WTC11 (cell line): ENCODE measurements around the gene SPEM3. TPM values are rescaled to one million over a fixed set of nuclear protein-coding genes. Genes with fewer than 3 reads are reported as not detected.

ENCODE experiments used
- ATAC-seq: fragments of 200-7000 bp; cut with Tn5 transposase; 2 replicates; pipeline ENCODE4 v1.10.0; 2021; ENCODE audit warnings: mild to moderate bottlenecking, moderate library complexity
- CTCF ChIA-PET: fragments of 300-600 bp; sonication (Branson Sonifier 250); formaldehyde crosslinking; loops from one replicate; lab custom pipeline; 2021; ENCODE audit warnings: antibody characterized with exemption; lab: Charles Lee
- POLR2A ChIA-PET: fragments of 350-600 bp; sonication (Branson Sonifier 250); formaldehyde crosslinking; loops from one replicate; lab custom pipeline; 2021; ENCODE audit warnings: antibody characterized with exemption; lab: Charles Lee
- DNase-seq: peaks from one replicate; pipeline ENCODE4 v3.0.0; 2021; ENCODE audit warnings: low spot score
- H3K27ac Mint-ChIP-seq: 2 replicates; pipeline ENCODE4 v1.8.0; 2021; ENCODE audit warnings: mixed read lengths
- H3K27me3 Mint-ChIP-seq: 2 replicates; pipeline ENCODE4 v1.8.0; 2021; ENCODE audit warnings: low read depth, mild to moderate bottlenecking, moderate library complexity, mixed read lengths
- H3K36me3 Mint-ChIP-seq: 2 replicates; pipeline ENCODE4 v1.8.0; 2021; ENCODE audit warnings: mixed read lengths
- H3K4me1 Mint-ChIP-seq: 2 replicates; pipeline ENCODE4 v1.8.0; 2022; ENCODE audit warnings: mixed read lengths
- H3K4me3 Mint-ChIP-seq: 2 replicates; pipeline ENCODE4 v1.8.0; 2021; ENCODE audit warnings: mild to moderate bottlenecking, moderate library complexity, mixed read lengths
- H3K9me3 Mint-ChIP-seq: 2 replicates; pipeline ENCODE4 v1.8.0; 2021; ENCODE audit warnings: mixed read lengths
- ATF2 ChIP-seq: sonication (generic); formaldehyde crosslinking; IDR thresholded peaks from 2 replicates; pipeline ENCODE4 v1.8.1; 2022; ENCODE audit warnings: low read depth, missing genetic modification reagents, borderline replicate concordance
- E2F5 ChIP-seq: sonication (generic); formaldehyde crosslinking; IDR thresholded peaks from 2 replicates; pipeline ENCODE4 v1.8.1; 2022; ENCODE audit warnings: mild to moderate bottlenecking, moderate library complexity, missing genetic modification reagents
- ELF4 ChIP-seq: sonication (generic); formaldehyde crosslinking; IDR thresholded peaks from 2 replicates; pipeline ENCODE4 v1.8.1; 2022; ENCODE audit warnings: low read depth, mild to moderate bottlenecking, moderate library complexity, missing genetic modification reagents
- EMX1 ChIP-seq: fragments of 250-450 bp; sonication (Bioruptor Pico); IDR thresholded peaks from 2 replicates; pipeline ENCODE4 v1.8.0; 2021; ENCODE audit warnings: mild to moderate bottlenecking
- FOXJ3 ChIP-seq: sonication (generic); formaldehyde crosslinking; IDR thresholded peaks from 2 replicates; pipeline ENCODE4 v1.9.0; 2021; ENCODE audit warnings: missing genetic modification reagents, mild to moderate bottlenecking, borderline replicate concordance
- GTF2I ChIP-seq: fragments of 250-450 bp; sonication (Bioruptor Pico); conservative IDR thresholded peaks from 2 replicates; pipeline ENCODE4 v1.4.0; 2021; ENCODE audit warnings: mild to moderate bottlenecking
- HMGA2 ChIP-seq: fragments of 250-450 bp; sonication (Bioruptor Pico); IDR thresholded peaks from 2 replicates; pipeline ENCODE4 v1.4.0; 2021; ENCODE audit warnings: mild to moderate bottlenecking, moderate library complexity
- HMGXB4 ChIP-seq: sonication (generic); formaldehyde crosslinking; IDR thresholded peaks from 2 replicates; pipeline ENCODE4 v1.8.1; 2023; ENCODE audit warnings: mild to moderate bottlenecking, moderate library complexity, missing genetic modification reagents
- IRF2 ChIP-seq: sonication (generic); formaldehyde crosslinking; IDR thresholded peaks from 2 replicates; pipeline ENCODE4 v1.8.0; 2022; ENCODE audit warnings: low read depth, missing genetic modification reagents, borderline replicate concordance
- KAT7 ChIP-seq: sonication (generic); formaldehyde crosslinking; IDR thresholded peaks from 2 replicates; pipeline ENCODE4 v1.8.1; 2023; ENCODE audit warnings: missing genetic modification reagents, mild to moderate bottlenecking, borderline replicate concordance
- MXD4 ChIP-seq: fragments of 250-450 bp; sonication (Bioruptor Pico); IDR thresholded peaks from 2 replicates; pipeline ENCODE4 v1.8.0; 2021; ENCODE audit warnings: mild to moderate bottlenecking, moderate library complexity, borderline replicate concordance
- NFATC4 ChIP-seq: fragments of 250-450 bp; sonication (Bioruptor Pico); IDR thresholded peaks from 2 replicates; pipeline ENCODE4 v1.9.0; 2021; ENCODE audit warnings: mild to moderate bottlenecking
- ZBTB21 ChIP-seq: sonication (generic); formaldehyde crosslinking; IDR thresholded peaks from 2 replicates; pipeline ENCODE4 v1.8.1; 2023; ENCODE audit warnings: mild to moderate bottlenecking, missing genetic modification reagents, borderline replicate concordance
- ZNF138 ChIP-seq: sonication (generic); formaldehyde crosslinking; conservative IDR thresholded peaks from 2 replicates; pipeline ENCODE4 v1.8.1; 2022; ENCODE audit warnings: mild to moderate bottlenecking, moderate library complexity, missing genetic modification reagents
- ZNF232 ChIP-seq: sonication (generic); formaldehyde crosslinking; IDR thresholded peaks from 2 replicates; pipeline ENCODE4 v1.8.0; 2022; ENCODE audit warnings: mild to moderate bottlenecking, missing genetic modification reagents
- ZNF416 ChIP-seq: fragments of 250-450 bp; sonication (Bioruptor Pico); IDR thresholded peaks from 2 replicates; pipeline ENCODE4 v1.9.0; 2021; ENCODE audit warnings: mild to moderate bottlenecking, inconsistent platforms
- total RNA-seq: library from RNA; stranded (reverse); gene quantifications from 3 replicates; pipeline ENCODE4 v1.2.3, GENCODE V29; 2021
- TF ChIP-seq, protein P1 (sequence below): sonication (generic); formaldehyde crosslinking; conservative IDR thresholded peaks from 2 replicates; pipeline ENCODE4 v1.8.1; 2022; ENCODE audit warnings: mild to moderate bottlenecking, missing genetic modification reagents
- TF ChIP-seq, protein P2 (sequence below): sonication (generic); formaldehyde crosslinking; IDR thresholded peaks from 2 replicates; pipeline ENCODE4 v1.8.1; 2023; ENCODE audit warnings: mild to moderate bottlenecking, missing genetic modification reagents, moderate library complexity
- TF ChIP-seq, protein P3 (sequence below): sonication (generic); formaldehyde crosslinking; conservative IDR thresholded peaks from 2 replicates; pipeline ENCODE4 v1.8.1; 2023; ENCODE audit warnings: mild to moderate bottlenecking, low read depth, missing genetic modification reagents, moderate library complexity
- TF ChIP-seq, protein P4 (sequence below): fragments of 200-600 bp; IDR thresholded peaks from 2 replicates; pipeline ENCODE4 v1.8.0; 2022; ENCODE audit warnings: antibody characterized with exemption
- TF ChIP-seq, protein P5 (sequence below): sonication (generic); formaldehyde crosslinking; IDR thresholded peaks from 2 replicates; pipeline ENCODE4 v1.8.0; 2022; ENCODE audit warnings: mild to moderate bottlenecking, missing genetic modification reagents
- TF ChIP-seq, protein P6 (sequence below): sonication (generic); formaldehyde crosslinking; IDR thresholded peaks from 2 replicates; pipeline ENCODE4 v1.8.0; 2022; ENCODE audit warnings: mild to moderate bottlenecking, missing genetic modification reagents
- TF ChIP-seq, protein P7 (sequence below): fragments of 250-450 bp; sonication (Bioruptor Pico); IDR thresholded peaks from 2 replicates; pipeline ENCODE4 v1.9.0; 2021; ENCODE audit warnings: mild to moderate bottlenecking

The SPEM3 gene
- total RNA-seq, 1 experiment from 2014 or later, result not detected

DNA sequence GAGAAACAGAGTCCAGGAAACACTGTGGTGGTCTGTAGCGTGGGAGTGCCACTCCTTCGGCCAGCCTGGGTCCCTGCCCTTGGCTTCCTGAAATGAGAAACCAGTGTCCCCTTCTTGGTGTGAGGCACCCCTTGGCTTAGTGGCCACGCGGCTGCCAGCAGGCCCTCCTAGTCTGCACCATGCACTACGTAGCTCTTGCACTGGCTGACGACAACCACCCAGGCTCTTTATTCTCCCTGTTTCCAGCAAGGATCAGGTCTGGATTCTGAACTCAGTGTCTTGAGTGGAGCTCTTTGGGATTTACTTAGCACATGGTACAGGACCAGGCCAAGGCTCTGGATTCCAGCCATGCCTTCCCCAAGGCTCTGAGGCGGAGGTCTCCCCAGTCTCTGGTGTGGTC is 1.1 kb upstream of the SPEM3 start:
- H3K4me3 Mint-ChIP-seq, result no peak overlapping the region
- no peaks in the 10 kb centered on the region for H3K9me3 Mint-ChIP-seq
- no peak overlapping the region for H3K27ac Mint-ChIP-seq
- ChIA-PET POLR2A (no interaction called here), CTCF (no interaction called here)
- ATAC-seq (no peak), DNase-seq (no peak)
- no peaks in the 10 kb centered on the region; the same call in 1 of the 2 replicates for H3K27me3 Mint-ChIP-seq
- no peak for TF ChIP-seq HMGA2 (CRISPR knock-in tag)
- TF ChIP-seq FOXJ3 (CRISPR knock-in tag), result no peak
- TF ChIP-seq, protein P1, sequence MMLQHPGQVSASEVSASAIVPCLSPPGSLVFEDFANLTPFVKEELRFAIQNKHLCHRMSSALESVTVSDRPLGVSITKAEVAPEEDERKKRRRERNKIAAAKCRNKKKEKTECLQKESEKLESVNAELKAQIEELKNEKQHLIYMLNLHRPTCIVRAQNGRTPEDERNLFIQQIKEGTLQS, result no peak
- no peak for TF ChIP-seq EMX1 (CRISPR knock-in tag)
- no peak for TF ChIP-seq ZNF232 (CRISPR knock-in tag)
- no peak for TF ChIP-seq HMGXB4 (CRISPR knock-in tag)
- no peak for TF ChIP-seq KAT7 (CRISPR knock-in tag)
- TF ChIP-seq, protein P2, sequence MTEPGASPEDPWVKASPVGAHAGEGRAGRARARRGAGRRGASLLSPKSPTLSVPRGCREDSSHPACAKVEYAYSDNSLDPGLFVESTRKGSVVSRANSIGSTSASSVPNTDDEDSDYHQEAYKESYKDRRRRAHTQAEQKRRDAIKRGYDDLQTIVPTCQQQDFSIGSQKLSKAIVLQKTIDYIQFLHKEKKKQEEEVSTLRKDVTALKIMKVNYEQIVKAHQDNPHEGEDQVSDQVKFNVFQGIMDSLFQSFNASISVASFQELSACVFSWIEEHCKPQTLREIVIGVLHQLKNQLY (CRISPR knock-in tag), result no peak
- TF ChIP-seq ELF4, result no peak
- no peak for TF ChIP-seq IRF2 (CRISPR knock-in tag)
- TF ChIP-seq ZBTB21 (CRISPR knock-in tag), result no peak
- TF ChIP-seq NFATC4 (CRISPR knock-in tag), result no peak
- TF ChIP-seq, protein P3, sequence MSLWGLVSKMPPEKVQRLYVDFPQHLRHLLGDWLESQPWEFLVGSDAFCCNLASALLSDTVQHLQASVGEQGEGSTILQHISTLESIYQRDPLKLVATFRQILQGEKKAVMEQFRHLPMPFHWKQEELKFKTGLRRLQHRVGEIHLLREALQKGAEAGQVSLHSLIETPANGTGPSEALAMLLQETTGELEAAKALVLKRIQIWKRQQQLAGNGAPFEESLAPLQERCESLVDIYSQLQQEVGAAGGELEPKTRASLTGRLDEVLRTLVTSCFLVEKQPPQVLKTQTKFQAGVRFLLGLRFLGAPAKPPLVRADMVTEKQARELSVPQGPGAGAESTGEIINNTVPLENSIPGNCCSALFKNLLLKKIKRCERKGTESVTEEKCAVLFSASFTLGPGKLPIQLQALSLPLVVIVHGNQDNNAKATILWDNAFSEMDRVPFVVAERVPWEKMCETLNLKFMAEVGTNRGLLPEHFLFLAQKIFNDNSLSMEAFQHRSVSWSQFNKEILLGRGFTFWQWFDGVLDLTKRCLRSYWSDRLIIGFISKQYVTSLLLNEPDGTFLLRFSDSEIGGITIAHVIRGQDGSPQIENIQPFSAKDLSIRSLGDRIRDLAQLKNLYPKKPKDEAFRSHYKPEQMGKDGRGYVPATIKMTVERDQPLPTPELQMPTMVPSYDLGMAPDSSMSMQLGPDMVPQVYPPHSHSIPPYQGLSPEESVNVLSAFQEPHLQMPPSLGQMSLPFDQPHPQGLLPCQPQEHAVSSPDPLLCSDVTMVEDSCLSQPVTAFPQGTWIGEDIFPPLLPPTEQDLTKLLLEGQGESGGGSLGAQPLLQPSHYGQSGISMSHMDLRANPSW, result no peak
- TF ChIP-seq ZNF138 (CRISPR knock-in tag), result no peak
- no peaks in the 10 kb centered on the region for H3K4me1 Mint-ChIP-seq
- no peaks in the 10 kb centered on the region for H3K36me3 Mint-ChIP-seq

- ChIA-PET CTCF (interaction anchor here (0.7 kb wide), 1 partner anchor 8 kb away, joined by 3 read pairs; no protein-coding TSS in a partner anchor), POLR2A (no interaction called here)
- ATAC-seq, result no peak
- Mint-ChIP-seq H3K4me3 (no peak overlapping the region), H3K9me3 (no peaks in the 10 kb centered on the region), H3K4me1 (no peaks in the 10 kb centered on the region), H3K27me3 (no peaks in the 10 kb centered on the region; the same call in 1 of the 2 replicates), H3K36me3 (no peaks in the 10 kb centered on the region), H3K27ac (no peak overlapping the region)
- no peak for DNase-seq
- no peak for TF ChIP-seq FOXJ3 (CRISPR knock-in tag)
- TF ChIP-seq ZNF416 (CRISPR knock-in tag), result no peak
- no peak for TF ChIP-seq GTF2I (CRISPR knock-in tag)
- TF ChIP-seq, protein P4, sequence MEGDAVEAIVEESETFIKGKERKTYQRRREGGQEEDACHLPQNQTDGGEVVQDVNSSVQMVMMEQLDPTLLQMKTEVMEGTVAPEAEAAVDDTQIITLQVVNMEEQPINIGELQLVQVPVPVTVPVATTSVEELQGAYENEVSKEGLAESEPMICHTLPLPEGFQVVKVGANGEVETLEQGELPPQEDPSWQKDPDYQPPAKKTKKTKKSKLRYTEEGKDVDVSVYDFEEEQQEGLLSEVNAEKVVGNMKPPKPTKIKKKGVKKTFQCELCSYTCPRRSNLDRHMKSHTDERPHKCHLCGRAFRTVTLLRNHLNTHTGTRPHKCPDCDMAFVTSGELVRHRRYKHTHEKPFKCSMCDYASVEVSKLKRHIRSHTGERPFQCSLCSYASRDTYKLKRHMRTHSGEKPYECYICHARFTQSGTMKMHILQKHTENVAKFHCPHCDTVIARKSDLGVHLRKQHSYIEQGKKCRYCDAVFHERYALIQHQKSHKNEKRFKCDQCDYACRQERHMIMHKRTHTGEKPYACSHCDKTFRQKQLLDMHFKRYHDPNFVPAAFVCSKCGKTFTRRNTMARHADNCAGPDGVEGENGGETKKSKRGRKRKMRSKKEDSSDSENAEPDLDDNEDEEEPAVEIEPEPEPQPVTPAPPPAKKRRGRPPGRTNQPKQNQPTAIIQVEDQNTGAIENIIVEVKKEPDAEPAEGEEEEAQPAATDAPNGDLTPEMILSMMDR, result no peak
- TF ChIP-seq, protein P5, sequence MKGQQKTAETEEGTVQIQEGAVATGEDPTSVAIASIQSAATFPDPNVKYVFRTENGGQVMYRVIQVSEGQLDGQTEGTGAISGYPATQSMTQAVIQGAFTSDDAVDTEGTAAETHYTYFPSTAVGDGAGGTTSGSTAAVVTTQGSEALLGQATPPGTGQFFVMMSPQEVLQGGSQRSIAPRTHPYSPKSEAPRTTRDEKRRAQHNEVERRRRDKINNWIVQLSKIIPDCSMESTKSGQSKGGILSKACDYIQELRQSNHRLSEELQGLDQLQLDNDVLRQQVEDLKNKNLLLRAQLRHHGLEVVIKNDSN (CRISPR knock-in tag), result no peak
- TF ChIP-seq, protein P6, sequence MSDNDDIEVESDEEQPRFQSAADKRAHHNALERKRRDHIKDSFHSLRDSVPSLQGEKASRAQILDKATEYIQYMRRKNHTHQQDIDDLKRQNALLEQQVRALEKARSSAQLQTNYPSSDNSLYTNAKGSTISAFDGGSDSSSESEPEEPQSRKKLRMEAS (CRISPR knock-in tag), result no peak
- no peak for TF ChIP-seq ATF2
- TF ChIP-seq E2F5 (CRISPR knock-in tag), result no peak
- TF ChIP-seq, protein P7, sequence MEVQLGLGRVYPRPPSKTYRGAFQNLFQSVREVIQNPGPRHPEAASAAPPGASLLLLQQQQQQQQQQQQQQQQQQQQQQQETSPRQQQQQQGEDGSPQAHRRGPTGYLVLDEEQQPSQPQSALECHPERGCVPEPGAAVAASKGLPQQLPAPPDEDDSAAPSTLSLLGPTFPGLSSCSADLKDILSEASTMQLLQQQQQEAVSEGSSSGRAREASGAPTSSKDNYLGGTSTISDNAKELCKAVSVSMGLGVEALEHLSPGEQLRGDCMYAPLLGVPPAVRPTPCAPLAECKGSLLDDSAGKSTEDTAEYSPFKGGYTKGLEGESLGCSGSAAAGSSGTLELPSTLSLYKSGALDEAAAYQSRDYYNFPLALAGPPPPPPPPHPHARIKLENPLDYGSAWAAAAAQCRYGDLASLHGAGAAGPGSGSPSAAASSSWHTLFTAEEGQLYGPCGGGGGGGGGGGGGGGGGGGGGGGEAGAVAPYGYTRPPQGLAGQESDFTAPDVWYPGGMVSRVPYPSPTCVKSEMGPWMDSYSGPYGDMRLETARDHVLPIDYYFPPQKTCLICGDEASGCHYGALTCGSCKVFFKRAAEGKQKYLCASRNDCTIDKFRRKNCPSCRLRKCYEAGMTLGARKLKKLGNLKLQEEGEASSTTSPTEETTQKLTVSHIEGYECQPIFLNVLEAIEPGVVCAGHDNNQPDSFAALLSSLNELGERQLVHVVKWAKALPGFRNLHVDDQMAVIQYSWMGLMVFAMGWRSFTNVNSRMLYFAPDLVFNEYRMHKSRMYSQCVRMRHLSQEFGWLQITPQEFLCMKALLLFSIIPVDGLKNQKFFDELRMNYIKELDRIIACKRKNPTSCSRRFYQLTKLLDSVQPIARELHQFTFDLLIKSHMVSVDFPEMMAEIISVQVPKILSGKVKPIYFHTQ (CRISPR knock-in tag), result no peak
- no peak for TF ChIP-seq MXD4
Measured at GRCh38 chr17:7429722-7430121, 1.1 kb downstream of the SPEM3 start.
